HG03469 (cell line): Measurements from ENCODE around the gene YAF2.

ENCODE experiments used
- ATAC-seq: cut with Tn5 transposase; IDR thresholded peaks from one replicate; pipeline ENCODE4 v1.9.1; 2021; ENCODE audit warnings: mild to moderate bottlenecking, moderate library complexity, moderate number of reproducible peaks; ENCODE audit not compliant: unreplicated experiment

Gene YAF2

GRCh38 chr12:42145552-42146215, 92.4 kb downstream of the YAF2 start:
- ATAC-seq = no peak

- ATAC-seq = no peak
Observed at GRCh38 chr12:42145197-42145549, 92.9 kb downstream of the YAF2 start.

GRCh38 chr12:42144408-42145196, 93.4 kb downstream of the YAF2 start, which contains the start of gene GXYLT1:
Gene GXYLT1 (minus strand): TSS chr12:42144874. CDS start chr12:42144646, 228 bp downstream.
- ATAC-seq = peak; percentile 96

GRCh38 chr12:42144158-42144407, 94.0 kb downstream of the YAF2 start:
- no peak for ATAC-seq

- no peak for ATAC-seq
Observed at GRCh38 chr12:42143452-42144157, 94.4 kb downstream of the YAF2 start.

- ATAC-seq = no peak
Observed at GRCh38 chr12:42141981-42142606, 96.0 kb downstream of the YAF2 start.

- no peak for ATAC-seq
Observed at GRCh38 chr12:42140901-42141300, 97.1 kb downstream of the YAF2 start.

GRCh38 chr12:42135259-42135814, 102.7 kb downstream of the YAF2 start:
- ATAC-seq = no peak

- ATAC-seq = no peak
Observed at GRCh38 chr12:42130672-42131402, 107.2 kb downstream of the YAF2 start.

- no peak for ATAC-seq
Observed at GRCh38 chr12:42129595-42130204, 108.3 kb downstream of the YAF2 start.

- ATAC-seq = no peak
Observed at GRCh38 chr12:42128888-42129287, 109.2 kb downstream of the YAF2 start.

- no peak for ATAC-seq
Observed at GRCh38 chr12:42128327-42128726, 109.7 kb downstream of the YAF2 start.

GRCh38 chr12:42126963-42127362, 111.1 kb downstream of the YAF2 start:
- ATAC-seq = no peak

GRCh38 chr12:42125388-42125767, 112.7 kb downstream of the YAF2 start:
- no peak for ATAC-seq

- ATAC-seq = no peak
Observed at GRCh38 chr12:42124764-42125387, 113.2 kb downstream of the YAF2 start.

- ATAC-seq = no peak
Observed at GRCh38 chr12:42119085-42119633, 118.9 kb downstream of the YAF2 start.

GRCh38 chr12:42118136-42118879, 119.7 kb downstream of the YAF2 start:
- no peak for ATAC-seq

GRCh38 chr12:42109031-42109430, 129.0 kb downstream of the YAF2 start:
- ATAC-seq = no peak
